ENCODE data around the gene PDLIM1. TPM values are rescaled to one million over a fixed set of nuclear protein-coding genes. Genes with fewer than 3 reads are reported as not detected.

PDLIM1 gene
- total RNA-seq, 1 donor from 2014 or later: 62.5 TPM

- peak; percentile 55 for DNase-seq
These were observed 3.5 kb downstream of the PDLIM1 start for GRCh38 chr10:95287281-95287680.

DNA sequence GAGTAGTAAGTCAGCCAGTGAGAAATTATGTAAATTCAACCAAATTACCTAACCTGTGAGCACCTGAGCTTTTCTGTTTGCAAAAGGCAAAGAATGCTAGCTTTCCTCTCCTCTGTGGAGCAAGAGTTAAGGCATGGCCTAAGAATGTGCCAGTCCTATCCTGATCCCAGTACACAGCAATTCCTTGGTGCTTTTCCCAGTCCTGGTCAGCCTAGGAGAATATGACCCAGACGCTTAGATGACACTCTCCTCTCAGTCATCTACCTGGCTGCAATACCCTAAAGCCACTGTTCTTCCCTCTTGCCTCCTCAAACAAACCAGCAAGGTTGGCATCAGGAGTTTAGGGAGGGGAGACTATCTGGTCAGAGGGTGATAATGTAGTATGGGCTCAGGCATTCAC is 4.1 kb downstream of the PDLIM1 start:
- no peak for DNase-seq

GRCh38 chr10:95285556-95285955 is 5.2 kb downstream of the PDLIM1 start:
- DNase-seq: no peak

DNA sequence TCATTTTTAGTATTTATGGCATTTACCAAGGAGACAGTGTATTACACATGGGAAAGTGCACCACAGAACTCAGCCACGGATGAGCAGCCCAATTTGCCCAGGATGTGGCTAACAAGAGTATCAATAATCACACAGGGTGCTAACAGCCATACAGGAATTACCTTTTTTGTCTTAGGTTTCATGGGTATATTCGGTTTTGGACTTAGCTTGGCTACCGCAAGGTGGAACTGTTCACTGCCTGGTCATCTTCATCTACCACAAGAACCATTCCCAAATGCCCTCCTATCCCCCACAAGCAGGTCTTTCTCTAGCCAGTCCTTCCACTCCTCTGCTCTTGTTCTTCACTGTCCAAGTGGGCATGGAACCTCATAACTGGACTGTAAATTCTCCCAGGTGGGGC is 6.0 kb downstream of the PDLIM1 start:
- DNase-seq: no peak

- no peak for DNase-seq
These were observed 8.7 kb downstream of the PDLIM1 start for GRCh38 chr10:95282107-95282506.

DNA sequence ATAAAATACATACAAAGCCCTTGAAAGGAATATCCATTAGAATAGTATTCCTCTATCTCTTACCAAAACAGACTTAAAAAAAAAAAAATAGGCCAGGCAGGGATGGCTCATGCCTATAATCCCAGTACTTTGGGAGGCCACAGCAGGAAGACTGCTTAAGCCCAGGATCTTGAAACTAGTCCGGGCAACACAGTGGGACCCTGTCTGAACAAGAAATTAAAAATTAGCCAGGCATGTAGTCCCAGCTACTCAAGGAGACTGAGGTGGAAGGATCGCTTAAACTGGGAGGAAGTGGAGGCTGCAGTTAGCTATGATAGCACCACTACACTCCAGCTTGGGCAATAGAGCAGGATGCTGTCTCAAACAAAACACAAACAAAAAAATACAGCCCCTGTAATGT is 9.6 kb downstream of the PDLIM1 start:
- DNase-seq: no peak

- peak; percentile 39 for DNase-seq
These were observed 10.2 kb downstream of the PDLIM1 start for GRCh38 chr10:95280637-95281036.

DNA sequence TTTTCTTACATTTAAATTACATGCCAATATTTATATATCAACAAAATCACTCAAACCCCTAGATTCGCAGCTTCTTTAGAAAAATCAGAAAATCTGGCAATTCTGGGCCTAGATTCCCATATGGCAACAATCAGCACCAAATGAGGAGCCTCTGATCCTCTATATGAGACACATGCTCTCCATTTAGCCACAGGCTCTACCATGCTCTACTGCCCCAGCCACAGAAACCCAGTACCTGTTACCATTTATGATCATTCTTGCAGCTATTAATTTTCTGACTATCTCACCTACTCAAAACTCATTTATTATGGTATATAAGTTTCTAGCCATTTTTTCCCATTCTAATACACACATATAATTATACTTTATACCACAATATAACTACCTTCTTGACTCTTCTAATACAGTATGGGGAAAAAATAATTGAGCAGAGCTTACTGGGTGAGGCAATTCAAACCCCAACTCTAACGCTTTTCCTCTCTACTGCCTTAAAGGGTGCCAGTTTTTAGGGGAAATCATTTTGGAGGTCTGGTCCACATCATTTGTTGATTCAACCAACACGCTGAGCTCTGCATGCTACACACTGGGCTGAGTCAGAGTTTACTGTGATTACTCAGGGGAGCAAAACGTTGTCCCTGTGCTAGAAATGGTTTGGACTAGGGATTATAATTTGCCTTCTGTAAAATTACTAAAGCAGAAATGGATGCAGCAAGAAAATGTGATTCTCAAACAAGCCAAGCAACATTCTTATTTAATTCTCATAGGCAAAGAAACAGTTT is 11.6 kb downstream of the PDLIM1 start:
- peak; percentile 57 for DNase-seq

DNA sequence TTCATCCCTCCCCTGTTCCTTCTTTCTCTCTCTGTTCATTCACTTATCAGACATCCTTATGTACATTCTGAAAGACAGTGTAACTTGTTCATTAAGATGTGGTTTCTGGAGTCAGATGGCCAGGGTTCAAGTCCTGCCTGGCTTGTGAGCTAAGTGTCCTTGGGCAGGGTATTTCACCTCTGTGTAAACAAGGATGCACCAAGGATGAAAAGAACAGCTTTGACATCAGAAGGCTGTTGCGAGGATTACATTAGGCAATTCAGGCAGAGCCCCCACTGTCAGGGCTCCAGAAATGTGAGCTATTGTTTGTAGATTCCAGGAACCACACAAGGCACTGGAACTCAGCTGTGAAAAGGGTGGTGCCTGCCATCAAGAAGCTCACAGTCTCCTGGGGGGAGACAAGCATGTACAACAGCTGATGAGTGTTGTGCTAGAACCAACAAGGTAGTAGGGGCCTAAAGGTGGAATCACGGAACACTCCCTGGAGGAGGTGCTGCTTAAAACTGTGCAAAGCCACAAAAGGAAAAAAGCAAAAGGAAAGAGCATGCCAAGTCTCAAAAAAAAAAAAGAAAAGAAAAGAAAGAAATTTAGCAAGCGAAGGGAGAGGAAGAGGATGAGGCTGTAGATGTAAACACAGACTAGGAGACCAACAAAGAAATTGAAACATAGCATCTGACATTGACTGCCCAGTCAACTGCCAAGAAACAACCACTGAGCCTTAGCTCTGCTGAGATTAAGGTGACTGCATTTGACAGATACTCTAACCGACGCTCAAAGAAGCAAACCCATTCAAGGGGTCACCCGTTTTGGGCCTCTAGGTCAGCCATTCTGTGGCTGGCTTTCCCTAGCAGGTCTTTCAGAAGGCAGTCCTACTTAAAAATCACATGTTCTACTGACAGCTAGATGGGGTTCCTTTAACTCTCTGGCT is 12.5 kb downstream of the PDLIM1 start:
- no peak for DNase-seq

- DNase-seq: no peak
These were observed 13.2 kb downstream of the PDLIM1 start for GRCh38 chr10:95277614-95278013.

GRCh38 chr10:95277201-95277570 is 13.6 kb downstream of the PDLIM1 start:
- no peak for DNase-seq

DNA sequence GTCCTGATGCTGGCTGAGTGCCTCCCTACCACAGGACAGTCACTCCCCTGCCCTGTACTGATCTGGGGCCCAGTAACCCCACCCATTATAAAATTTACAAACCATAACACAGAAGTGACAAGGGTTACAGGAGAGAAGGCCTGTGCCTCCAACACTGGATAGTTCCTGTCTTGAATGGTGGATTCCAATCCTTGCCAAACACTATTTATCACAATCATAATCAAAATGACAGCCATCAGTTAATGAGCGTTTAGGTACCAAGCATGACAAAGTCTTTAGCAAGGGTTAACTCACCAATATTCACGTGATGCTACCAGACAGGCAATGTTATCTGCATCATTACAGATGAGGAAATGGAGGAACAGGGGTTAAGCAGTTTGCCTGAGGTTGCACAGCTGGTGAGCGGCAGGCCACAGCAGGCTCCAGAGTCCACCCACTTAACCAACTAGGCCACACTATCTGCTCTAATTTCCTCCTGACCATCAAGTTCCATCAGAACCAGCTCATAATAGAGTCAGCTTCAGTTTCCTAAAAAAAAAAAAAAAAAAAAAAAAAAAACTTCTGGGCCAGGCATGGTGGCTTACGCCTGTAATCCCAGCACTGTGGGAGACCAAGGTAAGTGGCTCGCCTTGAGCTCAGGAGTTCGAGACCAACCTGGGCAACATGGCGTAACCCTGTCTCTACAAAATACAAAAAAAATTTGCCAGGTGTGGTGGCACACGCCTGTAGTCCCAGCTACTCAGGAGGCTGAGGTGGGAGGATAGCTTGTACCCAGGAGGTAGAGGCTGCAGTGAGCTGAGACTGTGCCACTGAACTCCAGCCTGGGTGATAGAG is 14.2 kb downstream of the PDLIM1 start:
- no peak for DNase-seq

DNA sequence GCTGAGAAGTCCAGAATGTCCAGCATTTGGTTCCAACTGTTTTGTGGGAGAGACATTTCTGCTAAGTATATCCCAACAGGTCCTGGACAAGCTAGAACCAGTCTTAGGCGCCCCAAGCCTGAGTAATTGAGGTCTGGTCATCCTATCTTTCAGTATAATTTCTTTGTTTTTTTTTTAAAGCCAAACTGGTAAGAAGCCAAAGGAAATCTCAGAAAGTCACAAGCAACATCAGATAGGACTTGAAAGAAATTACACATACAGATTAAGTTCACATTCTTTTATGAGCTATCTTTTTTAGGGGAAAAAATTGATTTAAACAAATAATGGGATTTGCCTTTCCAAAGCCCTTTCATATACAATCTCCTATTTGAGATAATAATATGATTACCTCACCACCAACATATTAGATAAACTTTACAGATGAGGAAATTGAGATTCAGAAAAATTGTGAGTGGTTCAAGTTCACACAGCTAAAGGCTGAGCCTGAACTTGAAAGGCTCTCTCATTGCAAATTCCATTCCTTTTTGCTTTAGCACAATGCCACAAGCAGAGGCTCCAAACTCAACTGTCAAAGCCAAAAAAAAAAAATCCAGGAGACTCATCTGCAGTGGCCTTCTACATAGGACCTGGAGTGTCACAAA is 15.0 kb downstream of the PDLIM1 start:
- no peak for DNase-seq

- DNase-seq: peak; percentile 91
These were observed 17.1 kb downstream of the PDLIM1 start for GRCh38 chr10:95273393-95274312.

DNA sequence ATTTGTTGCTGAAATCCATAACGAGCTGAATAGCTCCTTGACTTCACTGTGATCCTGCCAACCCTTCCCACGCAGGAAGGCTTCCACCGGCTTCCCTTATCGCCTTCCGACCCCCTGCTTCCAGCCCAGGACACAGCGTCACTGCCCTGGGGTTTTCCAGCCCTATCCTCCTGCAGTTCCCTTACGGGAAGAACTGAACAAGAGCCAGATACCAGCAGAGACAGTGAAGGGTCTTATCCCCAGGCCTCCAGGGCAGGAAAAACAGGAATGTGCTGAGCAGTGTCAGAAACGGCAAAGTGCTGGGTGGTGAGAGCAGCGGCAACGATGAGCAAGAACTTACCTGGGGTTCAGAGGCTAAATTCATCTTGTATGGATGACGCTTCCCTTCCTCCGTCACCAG is 22.4 kb downstream of the PDLIM1 start:
- peak; percentile 96 for DNase-seq

- DNase-seq: no peak
These were observed 23.6 kb downstream of the PDLIM1 start for GRCh38 chr10:95267251-95267650.

- DNase-seq: peak; percentile 96
These were observed 24.1 kb downstream of the PDLIM1 start for GRCh38 chr10:95266674-95267095.

DNA sequence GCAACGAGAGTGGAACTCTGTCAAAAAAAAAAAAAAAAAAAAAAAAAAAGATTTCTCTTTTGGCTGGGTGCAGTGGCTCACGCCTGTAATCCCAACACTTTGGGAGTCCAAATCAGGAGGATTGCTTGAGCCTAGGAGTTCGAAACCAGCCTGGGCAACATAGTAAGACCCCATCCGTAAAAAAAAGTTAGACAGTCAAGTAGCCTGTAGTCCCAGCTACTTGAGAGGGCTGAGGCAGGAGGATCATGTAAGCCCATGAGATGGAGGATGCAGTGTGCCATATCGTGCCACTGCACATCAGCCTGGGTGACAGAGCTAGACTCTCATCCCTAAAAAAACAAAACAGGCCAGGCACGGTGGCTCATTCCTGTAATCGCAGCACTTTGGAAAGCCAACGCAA is 25.2 kb downstream of the PDLIM1 start:
- no peak for DNase-seq

GRCh38 chr10:95264227-95265051 is 26.4 kb downstream of the PDLIM1 start:
- no peak for DNase-seq

GRCh38 chr10:95263864-95264226 is 27.0 kb downstream of the PDLIM1 start:
- no peak for DNase-seq
